ENCODE data around the gene TMEM41A.

The TMEM41A gene

GRCh38 chr3:185498503-185499396 lies at the start of gene TMEM41A:
TMEM41A (minus strand) TSS chr3:185499035; CDS start chr3:185498961, 74 bp downstream.
- peak; percentile 91 for DNase-seq

DNA sequence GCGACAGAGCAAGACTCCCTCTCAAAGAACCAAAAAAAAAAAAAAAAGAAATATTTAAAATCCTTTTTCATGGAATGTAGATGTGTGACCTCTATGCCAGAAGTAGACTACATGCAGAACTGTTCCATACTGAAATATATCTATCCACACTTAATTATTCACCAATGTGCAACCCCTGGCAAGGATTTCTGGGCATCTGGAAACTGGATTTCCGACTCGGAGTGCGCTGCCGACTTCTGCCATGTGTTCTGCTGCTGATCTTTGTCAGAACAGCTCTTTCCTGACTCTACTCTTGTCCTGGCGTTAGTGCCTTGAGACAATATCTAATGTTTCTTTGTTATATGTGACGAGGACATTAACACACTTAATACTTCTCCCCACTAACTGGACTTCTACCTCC lies 41.9 kb upstream of the TMEM41A start:
- no peak for DNase-seq

DNA sequence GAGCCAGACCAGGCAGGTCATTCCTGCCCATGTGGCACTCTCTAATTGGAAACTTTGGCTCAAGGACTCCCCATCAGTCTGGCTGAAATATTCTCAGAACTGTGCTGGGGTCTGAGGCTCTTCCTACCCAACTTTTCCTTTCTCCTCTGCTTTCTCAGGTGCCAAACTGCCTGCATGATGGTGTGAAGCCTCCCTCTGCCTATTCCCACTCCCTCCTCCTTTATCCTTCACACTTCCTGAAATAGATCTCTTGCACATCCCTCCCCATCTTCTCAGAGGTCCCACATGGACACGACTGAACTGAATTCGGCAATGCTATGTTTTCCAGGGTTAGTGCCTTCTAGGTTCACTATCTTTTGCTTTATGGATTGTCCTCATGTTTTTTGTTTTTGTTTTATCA lies 41.1 kb upstream of the TMEM41A start:
- no peak for DNase-seq

DNA sequence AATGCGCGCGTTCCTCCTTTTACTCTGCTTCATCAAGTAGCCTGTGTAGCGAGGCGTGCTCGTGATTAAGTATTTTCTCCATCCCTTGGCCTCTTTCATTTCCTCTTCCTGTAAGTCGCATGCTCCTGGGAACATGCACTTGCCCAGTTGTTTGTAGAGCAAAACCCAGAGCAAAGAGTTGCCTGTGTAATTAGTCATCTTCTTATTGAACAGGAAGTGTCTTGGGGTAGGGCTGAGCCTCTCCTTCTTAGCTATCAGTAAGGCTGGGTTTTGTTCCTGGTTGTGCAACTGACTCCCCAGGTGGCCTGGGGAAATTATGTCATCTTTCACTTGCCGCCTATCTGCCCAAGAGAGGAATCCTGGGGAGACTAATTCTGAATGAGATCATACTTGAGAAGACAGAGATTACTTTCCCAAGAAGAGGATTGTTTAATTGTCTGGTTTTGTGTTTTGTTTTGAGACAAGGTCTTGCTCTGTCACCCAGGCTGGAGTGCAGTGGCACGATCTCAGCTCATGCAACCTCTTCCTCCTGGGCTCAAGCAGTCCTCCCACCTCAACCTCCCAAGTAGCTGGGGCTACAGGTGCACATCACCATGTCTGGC lies 38.6 kb upstream of the TMEM41A start:
- peak; percentile 62 for DNase-seq

DNA sequence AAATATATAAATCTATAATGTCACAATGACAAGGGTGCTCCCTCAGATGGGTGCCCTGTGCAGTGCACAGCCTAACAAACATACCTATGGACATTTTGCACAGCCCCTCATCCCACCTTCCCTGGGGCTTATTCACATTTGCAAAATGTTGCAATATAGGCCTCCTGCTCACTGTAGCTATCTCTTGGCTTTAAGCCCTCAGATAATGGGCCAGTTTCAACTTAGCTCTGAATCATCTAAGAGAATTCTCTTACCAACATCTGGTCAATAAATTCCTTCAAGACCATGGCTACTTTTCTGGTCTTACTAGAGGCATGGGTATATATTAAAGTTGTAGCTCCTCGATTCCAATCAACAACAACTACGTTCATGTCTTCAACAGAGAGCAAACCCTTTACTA lies 35.7 kb upstream of the TMEM41A start:
- no peak for DNase-seq

DNA sequence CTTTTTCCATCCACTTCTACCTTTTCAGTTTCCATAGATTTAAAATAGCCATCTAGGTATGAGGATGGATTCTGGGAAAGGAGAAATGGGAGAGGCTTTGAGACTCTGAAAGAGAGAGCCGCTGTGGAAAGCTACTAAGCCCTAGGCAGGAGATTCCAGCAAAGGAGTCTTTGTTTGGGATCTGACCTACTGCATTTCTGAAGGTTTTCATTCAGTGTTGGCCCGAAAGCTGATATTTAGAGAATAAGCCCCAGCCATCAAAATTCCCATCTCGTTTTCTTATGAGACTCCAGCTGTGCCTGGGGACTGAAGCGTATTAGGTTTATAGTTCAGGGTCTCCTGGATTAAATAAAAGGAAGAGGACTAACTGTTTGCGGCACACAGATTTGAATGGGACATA lies 34.1 kb upstream of the TMEM41A start:
- no peak for DNase-seq

DNA sequence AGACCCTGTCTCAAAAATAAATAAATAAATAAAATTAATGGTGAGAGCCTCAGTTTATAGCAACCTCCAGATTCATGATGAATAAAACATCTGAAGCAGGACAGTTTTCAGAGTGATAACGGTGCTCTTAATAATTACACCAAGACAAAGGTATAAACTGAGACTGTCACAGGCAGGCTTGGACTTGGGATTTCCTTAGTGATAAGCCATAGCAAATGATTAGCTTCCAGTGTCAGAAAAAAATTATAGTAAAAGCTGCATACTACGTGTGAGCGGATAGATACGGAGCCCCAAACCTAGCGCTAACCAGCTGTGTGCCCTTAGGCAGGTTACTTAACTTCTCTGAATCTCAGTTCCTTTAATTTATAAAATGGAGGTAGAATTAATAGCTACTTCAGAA lies 32.0 kb upstream of the TMEM41A start:
- no peak for DNase-seq

DNA sequence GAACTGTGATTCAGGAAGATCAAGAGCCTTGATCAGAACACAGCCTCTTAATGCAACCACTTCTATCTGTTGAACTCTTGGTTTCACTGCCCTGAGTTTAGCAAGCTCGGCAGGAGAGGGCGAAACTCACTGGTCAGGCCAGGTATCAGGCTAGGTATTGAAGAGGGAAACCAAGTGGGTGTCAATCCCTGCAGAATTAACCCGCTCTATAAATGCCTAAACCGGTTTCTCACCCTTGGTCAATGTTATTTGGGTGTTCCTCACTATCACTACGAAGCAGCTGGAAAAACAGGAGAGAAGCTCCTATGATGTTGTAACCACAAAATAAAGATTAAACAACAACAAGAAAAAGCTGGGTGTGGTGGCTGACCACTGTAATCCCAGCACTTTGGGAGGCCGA lies 29.7 kb upstream of the TMEM41A start:
- no peak for DNase-seq

GRCh38 chr3:185527364-185527763 lies 28.5 kb upstream of the TMEM41A start:
- no peak for DNase-seq

GRCh38 chr3:185526349-185526951 lies 27.6 kb upstream of the TMEM41A start:
- DNase-seq: no peak

GRCh38 chr3:185521349-185522138 lies 22.7 kb upstream of the TMEM41A start:
- DNase-seq: no peak

DNA sequence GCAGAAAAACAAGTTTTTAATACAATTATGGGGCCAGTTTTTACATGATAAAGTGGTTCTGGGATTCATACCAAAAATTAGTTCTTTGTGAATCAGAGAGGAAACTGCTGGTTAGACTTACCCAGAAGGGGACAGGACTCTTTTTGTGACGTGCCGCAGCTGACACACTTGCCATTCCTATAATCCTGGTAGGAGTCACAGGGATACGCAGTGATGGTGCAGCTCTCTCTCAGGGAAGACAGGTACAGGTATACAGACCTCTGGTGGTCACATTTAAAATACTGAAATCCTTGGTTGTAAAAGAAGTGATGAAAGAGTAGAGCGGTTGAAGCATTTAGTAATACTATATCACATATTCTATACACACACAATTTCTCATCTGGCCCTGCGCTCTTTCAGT lies 20.2 kb upstream of the TMEM41A start:
- no peak for DNase-seq

DNA sequence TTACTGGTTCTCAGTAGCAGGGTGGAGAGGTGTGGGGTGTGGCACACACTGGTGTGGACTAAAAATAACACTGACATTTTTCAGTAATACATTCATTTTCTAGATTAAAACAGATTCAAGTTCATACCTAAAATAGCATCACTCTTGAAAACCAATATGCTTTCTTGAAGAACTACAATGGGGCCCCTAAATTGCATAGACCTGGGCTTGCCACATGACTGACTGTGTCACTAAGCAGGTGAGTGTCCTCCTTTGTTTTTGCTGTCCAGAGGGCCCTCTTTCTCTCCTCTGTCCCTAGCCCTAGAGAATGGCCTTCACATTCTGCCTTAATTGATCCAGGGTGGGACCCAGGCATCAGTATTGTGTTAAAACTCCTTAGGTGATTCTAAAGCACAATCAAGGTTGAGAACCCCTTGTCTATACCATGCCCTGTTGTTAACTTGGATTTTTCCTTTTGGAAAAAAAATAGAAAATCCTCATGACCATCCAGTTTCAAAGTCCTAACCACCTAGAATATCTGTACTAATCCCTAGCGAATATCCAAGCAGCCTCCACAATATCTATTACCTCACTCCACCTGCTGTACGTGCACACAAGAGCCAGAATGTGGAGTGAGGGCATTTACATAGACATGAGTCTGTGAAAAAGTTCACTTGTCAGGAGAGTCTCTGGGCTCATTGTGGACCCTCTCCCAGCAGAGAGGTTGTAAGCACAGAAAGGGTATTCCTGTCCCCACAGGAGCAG lies 18.7 kb upstream of the TMEM41A start:
- DNase-seq: no peak

- no peak for DNase-seq
These were observed 12.9 kb upstream of the TMEM41A start for GRCh38 chr3:185511711-185512110.

- DNase-seq: no peak
These were observed 9.6 kb upstream of the TMEM41A start for GRCh38 chr3:185508335-185508991.

- no peak for DNase-seq
These were observed 9.0 kb upstream of the TMEM41A start for GRCh38 chr3:185507883-185508282.

- no peak for DNase-seq
These were observed 5.8 kb upstream of the TMEM41A start for GRCh38 chr3:185504636-185505035.

DNA sequence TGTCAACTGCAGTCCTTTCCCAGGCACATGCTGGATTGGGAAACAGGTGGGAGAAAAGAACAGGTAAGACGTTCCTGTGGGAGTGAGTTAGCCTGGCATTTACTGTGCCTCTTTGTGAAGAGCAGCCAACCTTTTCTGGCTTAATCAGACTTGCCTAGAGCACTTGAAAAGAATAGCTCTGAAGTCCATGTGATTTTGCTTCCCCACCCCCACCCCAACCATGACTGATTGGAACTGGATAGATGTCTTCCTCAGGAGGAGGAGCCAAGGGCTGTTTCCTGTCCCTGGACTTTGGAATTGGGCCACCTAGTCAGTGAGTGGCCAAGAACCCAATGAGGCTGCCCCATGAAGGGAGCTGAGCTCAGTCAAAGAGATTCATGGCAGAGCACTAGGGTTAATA lies 4.7 kb upstream of the TMEM41A start:
- no peak for DNase-seq

GRCh38 chr3:185502987-185503386 lies 4.2 kb upstream of the TMEM41A start:
- DNase-seq: no peak

DNA sequence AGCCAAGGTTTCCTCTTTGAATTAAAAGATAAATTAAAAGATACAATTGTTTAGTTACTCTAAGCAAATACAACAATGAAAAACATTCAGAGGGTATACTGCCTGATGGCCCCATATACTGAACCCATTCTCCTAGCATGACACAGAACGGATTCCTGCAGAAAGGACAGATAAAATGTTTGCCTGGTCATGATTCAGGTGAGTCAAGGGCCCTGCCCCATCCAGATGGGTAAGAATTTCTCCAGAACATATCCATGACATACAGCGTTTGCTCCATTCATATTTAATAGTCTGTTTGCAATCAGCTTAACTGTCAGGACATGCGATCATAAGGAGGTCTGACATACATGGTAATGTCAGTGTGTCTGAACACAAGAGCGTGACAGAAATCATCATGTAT lies 8.6 kb downstream of the TMEM41A start:
- DNase-seq: no peak

- no peak for DNase-seq
These were observed 9.4 kb downstream of the TMEM41A start for GRCh38 chr3:185489462-185489861.

GRCh38 chr3:185488465-185488864 lies 10.4 kb downstream of the TMEM41A start:
- no peak for DNase-seq

Measured in GOT3 (cell line).